HCT116 (cell line): ENCODE results near the gene SNX8. TPM values are rescaled to one million over a fixed set of nuclear protein-coding genes. Genes with fewer than 3 reads are reported as not detected.

Source experiments
- ATAC-seq: fragments of 200-7000 bp; cut with Tn5 transposase; 2 replicates; pipeline ENCODE4 v1.9.1; 2020; ENCODE audit warnings: mild to moderate bottlenecking, moderate library complexity
- BruUV-seq: library from RNA; stranded (reverse); fragments of 400-500 nt; replicated peaks from 2 replicates; lab custom pipeline; 2021; lab: Mats Ljungman, UMichigan
- CTCF ChIA-PET: fragments of 300-600 bp; sonication (Branson Sonifier 250); formaldehyde crosslinking; loops from one replicate; lab custom pipeline; 2021; ENCODE audit warnings: antibody characterized with exemption; lab: Charles Lee
- POLR2A ChIA-PET: fragments of 300-600, 350-600 bp; sonication (Branson Sonifier 250); formaldehyde crosslinking; loops from one replicate; lab custom pipeline; 2021; ENCODE audit warnings: antibody characterized with exemption; lab: Charles Lee
- RAD21 ChIA-PET, 2 experiments: fragments of 300-600 bp; sonication (Branson Sonifier 250); formaldehyde crosslinking; loops; one replicate each; lab custom pipeline; 2023; ENCODE audit warnings: low total read pairs in 2 of 2; ENCODE audit not compliant: uncharacterized antibody in 2 of 2, unreplicated experiment in 2 of 2, low non-redundant PET in 1 of 2; lab: Charles Lee
- DNase-seq: peaks from one replicate; pipeline ENCODE4 v3.0.0-alpha.2; 2010; ENCODE audit warnings: low read depth, low spot score
- H2AFZ ChIP-seq: fragments of 200-600 bp; shearing (Covaris generic), sonication (generic); 2 replicates; pipeline ENCODE4 v1.6.1; 2017; ENCODE audit warnings: low read depth, mixed run types, mixed read lengths, antibody characterized with exemption, low read length; ENCODE audit not compliant: poor library complexity, severe bottlenecking
- H3K27ac ChIP-seq: 2 replicates; pipeline ENCODE4 v1.5.1; 2012; ENCODE audit warnings: low read depth, low read length
- H3K27me3 ChIP-seq: fragments of 200-600 bp; sonication (generic); 2 replicates; pipeline ENCODE4 v1.6.1; 2016; ENCODE audit warnings: mixed run types, low read length, mixed read lengths; ENCODE audit not compliant: insufficient read depth
- H3K36me3 ChIP-seq, 2 experiments: fragments of 200-500 bp in 1 of 2; fragments of 200-600 bp in 1 of 2; sonication (Bioruptor generic) in 1 of 2; sonication (generic) in 1 of 2; 2 replicates each; pipeline versions ENCODE4 v1.5.1 to v1.6.1; 2014 to 2016; ENCODE audit warnings: low read length in 2 of 2, inconsistent platforms in 1 of 2, mixed read lengths in 1 of 2, mixed run types in 1 of 2; ENCODE audit not compliant: insufficient read depth in 2 of 2, control insufficient read depth in 1 of 2
- H3K4me1 ChIP-seq, 2 experiments: fragments of 200-600 bp in 1 of 2; sonication (generic) in 1 of 2; 2 replicates each; pipeline versions ENCODE4 v1.5.1 to v1.6.1; 2012 to 2017; ENCODE audit warnings: low read length in 2 of 2, inconsistent platforms in 1 of 2, mild to moderate bottlenecking in 1 of 2, mixed read lengths in 1 of 2, mixed run types in 1 of 2, moderate library complexity in 1 of 2; ENCODE audit not compliant: insufficient read depth in 2 of 2, control insufficient read depth in 1 of 2
- H3K4me2 ChIP-seq: fragments of 200-600 bp; sonication (generic); 2 replicates; pipeline ENCODE4 v1.6.1; 2017; ENCODE audit warnings: mixed run types, low read length, mixed read lengths
- H3K4me3 ChIP-seq, 2 experiments: fragments of 200-600 bp in 1 of 2; sonication (generic) in 1 of 2; replicated peaks in 1 of 2; 2 replicates each; pipeline ENCODE4 v1.5.1; 2011 to 2016; ENCODE audit warnings: low read length in 2 of 2, control low read depth in 1 of 2, low read depth in 1 of 2, mild to moderate bottlenecking in 1 of 2, mixed read lengths in 1 of 2, mixed run types in 1 of 2
- H3K79me2 ChIP-seq: fragments of 200-600 bp; sonication (generic); 2 replicates; pipeline ENCODE4 v1.6.1; 2017; ENCODE audit warnings: mild to moderate bottlenecking, mixed run types, low read length, moderate library complexity, mixed read lengths; ENCODE audit not compliant: insufficient read depth
- H3K9ac ChIP-seq: fragments of 200-600 bp; sonication (generic); 2 replicates; pipeline ENCODE4 v1.6.1; 2016; ENCODE audit warnings: low read length, mixed read lengths
- H3K9me2 ChIP-seq: fragments of 200-600 bp; sonication (generic), shearing (Covaris generic); 2 replicates; pipeline ENCODE4 v1.6.1; 2017; ENCODE audit warnings: mixed run types, mild to moderate bottlenecking, moderate library complexity; ENCODE audit not compliant: insufficient read depth
- H3K9me3 ChIP-seq, 2 experiments: fragments of 200-500 bp in 1 of 2; fragments of 200-600 bp in 1 of 2; sonication (Bioruptor generic) in 1 of 2; sonication (generic) in 1 of 2; 2 replicates each; pipeline ENCODE4 v1.6.1; 2014 to 2017; ENCODE audit warnings: low read length in 2 of 2, mixed read lengths in 2 of 2, inconsistent platforms in 1 of 2, low read depth in 1 of 2, mild to moderate bottlenecking in 1 of 2, mixed run types in 1 of 2, moderate library complexity in 1 of 2; ENCODE audit not compliant: control insufficient read depth in 1 of 2, insufficient read depth in 1 of 2
- H4K20me1 ChIP-seq: fragments of 200-600 bp; sonication (generic), shearing (Covaris generic); 2 replicates; pipeline ENCODE4 v1.6.1; 2017; ENCODE audit warnings: mixed run types, mild to moderate bottlenecking, moderate library complexity; ENCODE audit not compliant: insufficient read depth
- CBX3 ChIP-seq: IDR thresholded peaks from 2 replicates; pipeline ENCODE4 v1.6.1; 2012; ENCODE audit warnings: low read depth
- EGR1 ChIP-seq: IDR thresholded peaks from 2 replicates; pipeline ENCODE4 v1.6.1; 2012; ENCODE audit warnings: low read depth
- EZH2 ChIP-seq: fragments of 200-600 bp; sonication (generic); IDR thresholded peaks from 2 replicates; pipeline ENCODE4 v1.6.1; 2017; ENCODE audit warnings: antibody characterized with exemption, mixed run types
- EZH2phosphoT487 ChIP-seq: fragments of 200-600 bp; IDR thresholded peaks from 2 replicates; pipeline ENCODE4 v1.6.1; 2018; ENCODE audit warnings: antibody characterized with exemption, borderline replicate concordance
- POLR2A ChIP-seq: IDR thresholded peaks from 2 replicates; pipeline ENCODE4 v1.7.0; 2011; ENCODE audit warnings: borderline replicate concordance; ENCODE audit not compliant: insufficient read depth, insufficient read length; ENCODE audit errors: extremely low read depth
- POLR2AphosphoS5 ChIP-seq: IDR thresholded peaks from 2 replicates; pipeline ENCODE4 v1.6.1; 2011; ENCODE audit warnings: mild to moderate bottlenecking, low read depth, low read length, moderate library complexity
- RAD21 ChIP-seq: IDR thresholded peaks from 2 replicates; pipeline ENCODE4 v1.6.1; 2012; ENCODE audit warnings: low read depth, mild to moderate bottlenecking
- REST ChIP-seq: IDR thresholded peaks from 2 replicates; pipeline ENCODE4 v1.6.1; 2012; ENCODE audit warnings: low read depth
- SIN3A ChIP-seq: IDR thresholded peaks from 2 replicates; pipeline ENCODE4 v1.6.1; 2012; ENCODE audit warnings: low read depth
- SP1 ChIP-seq: IDR thresholded peaks from 2 replicates; pipeline ENCODE4 v1.6.1; 2012; ENCODE audit warnings: low read depth
- TCF7L2 ChIP-seq: IDR thresholded peaks from 2 replicates; pipeline ENCODE4 v1.7.0; 2011; ENCODE audit warnings: borderline replicate concordance, inconsistent platforms; ENCODE audit not compliant: insufficient read depth, insufficient read length; ENCODE audit errors: extremely low read depth
- intact Hi-C: fragments of 100-400 bp; cut with micrococcal nuclease; formaldehyde crosslinking; loops from 2 replicates; pipeline ENCODE4 v1.10.0; 2022
- total RNA-seq: library from RNA; stranded (reverse); gene quantifications from one replicate; pipeline ENCODE4 v1.2.1, GENCODE V29; 2021; ENCODE audit not compliant: unreplicated experiment
- TF ChIP-seq, protein P1 (sequence below), 3 experiments: fragments of 200-600 bp in 1 of 3; sonication (generic) in 1 of 3; IDR thresholded peaks in 2 of 3; conservative IDR thresholded peaks in 1 of 3; 2 replicates each; pipeline ENCODE4 v1.5.1; 2012 to 2017; ENCODE audit warnings: low read depth in 2 of 3, low read length in 2 of 3, antibody characterized with exemption in 1 of 3, borderline replicate concordance in 1 of 3, control low read depth in 1 of 3, mild to moderate bottlenecking in 1 of 3, mixed read lengths in 1 of 3, mixed run types in 1 of 3, moderate library complexity in 1 of 3; ENCODE audit not compliant: insufficient read depth in 1 of 3

The SNX8 gene
- total RNA-seq, 1 experiment from 2014 or later: 41.7 TPM

GRCh38 chr7:2219606-2220005 is 94.6 kb downstream of the SNX8 start:
- TF ChIP-seq CBX3: no peak
- TF ChIP-seq, protein P1, sequence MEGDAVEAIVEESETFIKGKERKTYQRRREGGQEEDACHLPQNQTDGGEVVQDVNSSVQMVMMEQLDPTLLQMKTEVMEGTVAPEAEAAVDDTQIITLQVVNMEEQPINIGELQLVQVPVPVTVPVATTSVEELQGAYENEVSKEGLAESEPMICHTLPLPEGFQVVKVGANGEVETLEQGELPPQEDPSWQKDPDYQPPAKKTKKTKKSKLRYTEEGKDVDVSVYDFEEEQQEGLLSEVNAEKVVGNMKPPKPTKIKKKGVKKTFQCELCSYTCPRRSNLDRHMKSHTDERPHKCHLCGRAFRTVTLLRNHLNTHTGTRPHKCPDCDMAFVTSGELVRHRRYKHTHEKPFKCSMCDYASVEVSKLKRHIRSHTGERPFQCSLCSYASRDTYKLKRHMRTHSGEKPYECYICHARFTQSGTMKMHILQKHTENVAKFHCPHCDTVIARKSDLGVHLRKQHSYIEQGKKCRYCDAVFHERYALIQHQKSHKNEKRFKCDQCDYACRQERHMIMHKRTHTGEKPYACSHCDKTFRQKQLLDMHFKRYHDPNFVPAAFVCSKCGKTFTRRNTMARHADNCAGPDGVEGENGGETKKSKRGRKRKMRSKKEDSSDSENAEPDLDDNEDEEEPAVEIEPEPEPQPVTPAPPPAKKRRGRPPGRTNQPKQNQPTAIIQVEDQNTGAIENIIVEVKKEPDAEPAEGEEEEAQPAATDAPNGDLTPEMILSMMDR (IDR thresholded peaks at IDR 0.05 in 2 of 3, conservative IDR thresholded peaks at IDR 0.05 in 1 of 3; ENCODE audit: borderline replicate concordance in 1 of 3, insufficient read depth in 1 of 3, low read depth in 2 of 3, low read length in 2 of 3): no peak
- TF ChIP-seq POLR2A: no peak
- TF ChIP-seq, all 23 proteins: peak for 0
- Histone ChIP-seq H3K4me2 (no peak overlapping the region), H3K9me2 (no peaks in the 10 kb centered on the region), H3K79me2 (peaks cover 8% of the 10 kb centered on the region; the same call in 1 of the 2 replicates), H2AFZ (no peak overlapping the region), H3K9me3 (no peaks in the 10 kb centered on the region), H3K27me3 (no peaks in the 10 kb centered on the region), H3K4me1 (peaks cover 0 to 3% of the 10 kb centered on the region in 2 experiments; a peak in 1 of 4 replicates), H3K4me3 (no peak overlapping the region), H4K20me1 (no peaks in the 10 kb centered on the region), H3K27ac (no peak overlapping the region), H3K36me3 (peaks cover 13 to 15% of the 10 kb centered on the region in 2 experiments; a peak in 3 of 4 replicates), H3K9ac (no peak overlapping the region)
- ChIA-PET POLR2A (no interaction called here), RAD21 (no interaction called here), CTCF (no interaction called here)
- intact Hi-C loops: no loop called here
- DNase-seq (no peak), ATAC-seq (no peak)
- BruUV-seq: no TSS peak

DNA sequence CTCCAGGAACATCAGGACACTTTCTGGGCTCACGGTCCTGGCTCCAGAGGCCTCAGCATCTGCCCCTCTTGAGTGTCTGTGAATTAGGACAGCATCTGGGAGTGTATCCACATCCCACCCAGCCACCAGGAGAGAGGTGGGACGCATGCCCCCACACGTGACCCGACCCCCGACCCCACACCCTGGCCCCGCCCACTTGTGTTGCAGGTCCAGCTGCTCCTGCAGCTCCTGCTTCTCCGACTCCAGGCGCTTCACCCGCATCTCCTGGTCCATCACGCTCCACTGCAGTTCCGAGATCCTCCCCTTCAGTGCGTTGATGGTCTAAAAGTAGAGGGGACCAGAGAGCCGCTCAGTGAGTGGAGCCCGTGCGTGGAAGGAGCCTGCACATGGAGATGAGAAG is 95.1 kb downstream of the SNX8 start:
- Histone ChIP-seq H3K9me2 (no peaks in the 10 kb centered on the region), H3K9ac (no peak overlapping the region), H3K9me3 (no peaks in the 10 kb centered on the region), H3K4me3 (no peak overlapping the region), H3K27ac (no peak overlapping the region), H3K4me1 (no peaks in the 10 kb centered on the region), H4K20me1 (no peaks in the 10 kb centered on the region), H3K4me2 (no peak overlapping the region), H3K27me3 (no peaks in the 10 kb centered on the region), H3K36me3 (peaks cover 13 to 15% of the 10 kb centered on the region in 2 experiments; a peak in 3 of 4 replicates), H3K79me2 (peaks cover 4% of the 10 kb centered on the region; the same call in 1 of the 2 replicates), H2AFZ (no peak overlapping the region)
- ChIA-PET POLR2A (no interaction called here), RAD21 (no interaction called here), CTCF (no interaction called here)
- ATAC-seq (no peak), DNase-seq (no peak)
- intact Hi-C loops: no loop called here
- no TSS peak for BruUV-seq
- no peak for TF ChIP-seq EGR1
- TF ChIP-seq POLR2AphosphoS5: no peak
- TF ChIP-seq CBX3: no peak
- TF ChIP-seq, protein P1 (IDR thresholded peaks at IDR 0.05 in 2 of 3, conservative IDR thresholded peaks at IDR 0.05 in 1 of 3; ENCODE audit: borderline replicate concordance in 1 of 3, insufficient read depth in 1 of 3, low read depth in 2 of 3, low read length in 2 of 3): no peak
- TF ChIP-seq EZH2: no peak
- TF ChIP-seq SP1: no peak
- no peak for TF ChIP-seq EZH2phosphoT487
- TF ChIP-seq SIN3A: no peak
- TF ChIP-seq REST: no peak
- no peak for TF ChIP-seq POLR2A
- TF ChIP-seq RAD21: no peak
- TF ChIP-seq TCF7L2: no peak
